ENCODE measurements around the gene ARHGAP9.
A peak's percentile ranks its signal among the peaks of the same experiment; 100 is the strongest.
"Not testable (repeated sequence)": the region's sequence is repeated elsewhere in the genome, so short reads cannot be mapped to it uniquely, and the experiment has no call there.

Gene ARHGAP9

DNA sequence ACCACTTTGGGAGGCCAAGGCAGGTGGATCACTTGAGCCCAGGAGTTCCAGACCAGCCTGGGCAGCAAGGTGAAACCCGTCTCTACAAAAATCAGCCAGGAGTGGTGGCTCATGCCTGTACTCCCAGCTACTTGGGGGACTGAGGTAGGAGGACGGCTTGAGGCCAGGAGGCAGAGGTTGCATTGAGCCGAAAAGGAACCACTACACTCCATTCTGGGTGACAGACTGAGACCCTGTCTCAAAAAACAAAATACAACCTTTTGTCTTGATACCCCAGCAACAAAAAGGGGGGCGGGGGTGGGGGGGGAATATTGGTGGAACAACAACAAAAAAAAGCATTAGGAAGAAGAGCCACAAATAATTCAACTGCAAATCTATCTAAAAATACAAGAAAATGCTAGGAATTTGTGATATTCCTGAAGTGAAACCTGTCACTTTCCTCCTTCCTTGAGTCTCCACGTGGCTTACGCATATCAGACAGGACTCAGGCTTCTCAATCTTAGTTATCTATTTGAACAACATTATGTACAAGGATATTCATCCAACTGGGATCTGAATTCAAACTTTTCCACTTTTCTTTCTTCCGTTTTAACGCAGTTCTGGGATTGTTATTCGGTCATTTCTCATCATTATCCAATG, 50.1 kb downstream of the ARHGAP9 start:
- Histone ChIP-seq H4K20me1 (no peaks in the 10 kb centered on the region; a peak in 2 of 22 replicates), H3K9ac (peak overlapping the region; percentile 92 to 99 (median 95))

DNA sequence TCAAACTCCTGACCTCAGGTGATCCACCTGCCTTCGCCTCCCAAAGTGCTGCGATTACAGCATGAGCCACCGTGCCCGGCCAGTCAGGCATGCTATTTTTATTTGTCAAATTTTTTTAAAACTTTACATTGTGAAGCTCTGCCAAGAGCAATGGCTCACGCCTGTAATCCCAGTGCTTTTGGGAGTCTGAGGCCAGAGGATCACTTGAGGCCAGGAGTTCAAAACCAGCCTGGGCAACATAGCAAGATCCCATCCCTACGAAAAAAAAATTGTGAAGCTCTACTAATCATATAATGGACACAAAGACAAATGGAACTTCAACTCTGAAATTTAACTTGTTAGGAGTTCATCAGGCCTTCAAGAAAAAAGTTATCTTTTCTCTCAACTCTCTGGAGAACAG, 50.7 kb downstream of the ARHGAP9 start:
- H3K27ac ChIP-seq, result peak overlapping the region in 10 of 11 experiments; percentile 30 to 97 (median 94); a peak in 14 of 22 replicates

More for the DNA sequence above, 50.1 kb downstream of the ARHGAP9 start:
- Histone ChIP-seq H3K4me1 (peaks cover 9 to 31% (median 25%) of the 10 kb centered on the region in 10 experiments; a peak in 19 of 20 replicates), H3K27me3 (no peaks in the 10 kb centered on the region), H3K27ac (peak overlapping the region; percentile 91 to 98 (median 95)), H3K36me3 (peaks cover 8 to 21% (median 16%) of the 10 kb centered on the region in 11 experiments; a peak in 20 of 22 replicates), H3K4me2 (peak overlapping the region; percentile 75 to 98 (median 89)), H3K4me3 (peak overlapping the region; percentile 59 to 80 (median 72)), H3K9me3 (replicated peaks in 1 of 11) (no peaks in the 10 kb centered on the region)
- TF ChIP-seq Cebpa-rat (IDR thresholded peaks at IDR 0.05), result no peak

DNA sequence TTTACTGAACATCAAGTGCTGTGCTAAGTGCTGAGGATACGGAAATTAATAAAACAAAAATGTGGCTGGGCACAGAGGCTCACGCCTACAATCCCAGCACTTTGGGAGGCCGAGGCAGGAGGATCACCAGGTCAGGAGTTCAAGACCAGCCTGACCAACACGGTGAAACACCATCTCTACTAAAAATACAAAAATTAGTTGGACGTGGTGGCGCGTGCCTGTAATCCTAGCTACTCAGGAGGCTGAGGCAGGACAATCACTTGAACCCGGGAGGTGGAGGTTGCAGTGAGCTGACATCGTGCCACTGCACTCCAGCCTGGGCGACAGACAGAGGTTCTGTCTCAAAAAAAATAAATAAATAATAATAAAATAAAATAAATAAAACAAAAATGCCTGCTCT, 52.7 kb downstream of the ARHGAP9 start:
- Histone ChIP-seq H3K4me1 (peaks cover 9 to 28% (median 20%) of the 10 kb centered on the region in 10 experiments; a peak in 19 of 20 replicates), H3K36me3 (peaks cover 26 to 47% (median 41%) of the 10 kb centered on the region in 11 experiments)
- not testable (repeated sequence) for H3K9me3 ChIP-seq (replicated peaks in 1 of 11); H3K9ac ChIP-seq; H3K4me2 ChIP-seq; H3K4me3 ChIP-seq; H3K27ac ChIP-seq; H4K20me1 ChIP-seq; H3K27me3 ChIP-seq

More for the DNA sequence above, 50.7 kb downstream of the ARHGAP9 start:
- Histone ChIP-seq H3K9me3 (replicated peaks in 1 of 11) (no peaks in the 10 kb centered on the region), H3K4me1 (peaks cover 9 to 30% (median 21%) of the 10 kb centered on the region in 10 experiments; a peak in 19 of 20 replicates), H3K4me3 (peak overlapping the region in 9 of 10 experiments; percentile 61 to 80 (median 73); a peak in 12 of 20 replicates), H3K27me3 (no peaks in the 10 kb centered on the region), H4K20me1 (no peaks in the 10 kb centered on the region; a peak in 2 of 22 replicates), H3K4me2 (peak overlapping the region; percentile 75 to 98 (median 89)), H3K9ac (peak overlapping the region; percentile 92 to 99 (median 95); a peak in 18 of 22 replicates), H3K36me3 (peaks cover 8 to 27% (median 22%) of the 10 kb centered on the region in 11 experiments; a peak in 20 of 22 replicates)
- no peak for TF ChIP-seq Cebpa-rat (IDR thresholded peaks at IDR 0.05)
